Esophagus muscularis mucosa (tissue), 4 donors: ENCODE results near the gene ERC2. TPM values are rescaled to one million over a fixed set of nuclear protein-coding genes. Genes with fewer than 3 reads are reported as not detected.
A peak's percentile ranks its signal among the peaks of the same experiment; 100 is the strongest.

Experiments used
- DNase-seq: peaks from one replicate; pipeline ENCODE4 v3.0.0-alpha.2; 2017; ENCODE audit errors: extremely low spot score
- H3K27ac ChIP-seq, 4 donors: fragments of 200-600 bp; sonication (generic); replicated peaks in 1 of 4; 1 replicate in 3 of 4; 2 replicates in 1 of 4; pipeline ENCODE4 v1.5.1; 2016 to 2019; ENCODE audit warnings: mild to moderate bottlenecking in 1 of 4
- H3K27me3 ChIP-seq, 4 donors: fragments of 200-600 bp; sonication (generic); one replicate each; pipeline versions ENCODE4 v1.5.1 to v1.6.0; 2016 to 2019
- H3K36me3 ChIP-seq, 4 donors: fragments of 200-600 bp; sonication (generic); one replicate each; pipeline ENCODE4 v1.5.1; 2016 to 2019
- H3K4me1 ChIP-seq, 4 donors: fragments of 200-600 bp; sonication (generic); one replicate each; pipeline ENCODE4 v1.5.1; 2016 to 2019
- H3K4me3 ChIP-seq, 4 donors: fragments of 200-600 bp; sonication (generic); 1 replicate in 2 of 4; 2 replicates in 2 of 4; pipeline ENCODE4 v1.5.1; 2016 to 2019; ENCODE audit warnings: mild to moderate bottlenecking in 4 of 4, moderate library complexity in 1 of 4
- H3K9me3 ChIP-seq, 4 donors: fragments of 200-600 bp; sonication (generic); 1 replicate in 3 of 4; 2 replicates in 1 of 4; pipeline ENCODE4 v1.5.1; 2016 to 2019
- CTCF ChIP-seq, 3 experiments: fragments of 200-600 bp in 2 of 3; fragments of 450-650 bp in 1 of 3; sonication (generic) in 2 of 3; IDR thresholded peaks; one replicate each; pipeline ENCODE4 v1.5.1; 2017 to 2019; ENCODE audit warnings: antibody characterized with exemption in 3 of 3, mild to moderate bottlenecking in 2 of 3, moderate library complexity in 1 of 3
- EP300 ChIP-seq: sonication (generic); formaldehyde crosslinking; IDR thresholded peaks from one replicate; pipeline ENCODE4 v1.6.1; 2017; ENCODE audit warnings: antibody characterized with exemption
- POLR2A ChIP-seq: fragments of 450-650 bp; IDR thresholded peaks from one replicate; pipeline ENCODE4 v1.6.1; 2017; ENCODE audit warnings: antibody characterized with exemption, moderate library complexity, mild to moderate bottlenecking, low read depth
- POLR2AphosphoS5 ChIP-seq, 2 donors: sonication (generic); formaldehyde crosslinking; IDR thresholded peaks; one replicate each; pipeline ENCODE4 v1.6.1; 2017; ENCODE audit warnings: antibody characterized with exemption in 2 of 2
- WGBS: methylation state at CpG from one replicate; pipeline ENCODE4 v1.1.5; 2018; 5-methylcytosine and 5-hydroxymethylcytosine counted together
- intact Hi-C: fragments of 100-400 bp; cut with DNase I; formaldehyde crosslinking; loops from one replicate; pipeline ENCODE4 v1.15.1; 2023
- total RNA-seq, 4 donors: library from RNA; depleted of rRNA; stranded (reverse); fragments of >200 nt; gene quantifications; one replicate each; pipeline versions ENCODE4 v1.1.0 to v1.2.1, GENCODE V29; 2016

ERC2 gene
- total RNA-seq, 4 donors from 2014 or later = 0.42 to 2.0 (median 1.5) TPM

GRCh38 chr3:56101576-56101975 lies 366.7 kb downstream of the ERC2 start:
- H3K27me3 ChIP-seq = no peaks in the 10 kb centered on the region
- no peaks in the 10 kb centered on the region for H3K9me3 ChIP-seq
- intact Hi-C loops = no loop called here
- WGBS = 77% methylated on average over 6 of the region's 6 CpGs
- H3K27ac ChIP-seq = no peak overlapping the region
- H3K4me3 ChIP-seq = no peak overlapping the region
- TF ChIP-seq POLR2A (no peak), EP300 (no peak), POLR2AphosphoS5 (IDR thresholded peaks at IDR 0.05) (no peak), CTCF (IDR thresholded peaks at IDR 0.05) (no peak)
- no peak for DNase-seq
- H3K36me3 ChIP-seq = no peaks in the 10 kb centered on the region
- no peaks in the 10 kb centered on the region for H3K4me1 ChIP-seq

GRCh38 chr3:56096999-56097398 lies 371.3 kb downstream of the ERC2 start:
- no peaks in the 10 kb centered on the region for H3K27me3 ChIP-seq
- WGBS = 78% methylated on average over 2 of the region's 2 CpGs
- no peak for TF ChIP-seq POLR2AphosphoS5 (IDR thresholded peaks at IDR 0.05)
- TF ChIP-seq EP300 = no peak
- H3K36me3 ChIP-seq = no peaks in the 10 kb centered on the region
- intact Hi-C loops = no loop called here
- H3K27ac ChIP-seq = no peak overlapping the region
- no peak overlapping the region for H3K4me3 ChIP-seq
- DNase-seq = no peak
- no peaks in the 10 kb centered on the region for H3K4me1 ChIP-seq
- no peaks in the 10 kb centered on the region for H3K9me3 ChIP-seq

- Histone ChIP-seq H3K36me3 (no peaks in the 10 kb centered on the region), H3K4me3 (no peak overlapping the region), H3K9me3 (no peaks in the 10 kb centered on the region), H3K4me1 (no peaks in the 10 kb centered on the region), H3K27ac (no peak overlapping the region), H3K27me3 (no peaks in the 10 kb centered on the region)
- intact Hi-C loops = no loop called here
- peak; percentile 74 for DNase-seq
- TF ChIP-seq POLR2A (no peak), EP300 (no peak), POLR2AphosphoS5 (IDR thresholded peaks at IDR 0.05) (no peak), CTCF (IDR thresholded peaks at IDR 0.05) (no peak)
These were observed 374.1 kb downstream of the ERC2 start for GRCh38 chr3:56094170-56094569.

- peaks cover 0 to 16% (median 15%) of the 10 kb centered on the region in 4 donors for H3K4me1 ChIP-seq
- DNase-seq = no peak
- 89% methylated on average over 2 of the region's 2 CpGs for WGBS
- intact Hi-C loops = no loop called here
- H3K4me3 ChIP-seq = no peak overlapping the region
- TF ChIP-seq CTCF (IDR thresholded peaks at IDR 0.05) = no peak
- TF ChIP-seq EP300 = no peak
- no peak for TF ChIP-seq POLR2A
- no peak for TF ChIP-seq POLR2AphosphoS5 (IDR thresholded peaks at IDR 0.05)
- H3K27ac ChIP-seq = no peak overlapping the region
- no peaks in the 10 kb centered on the region for H3K9me3 ChIP-seq
- no peaks in the 10 kb centered on the region for H3K27me3 ChIP-seq
- no peaks in the 10 kb centered on the region for H3K36me3 ChIP-seq
These were observed 378.5 kb downstream of the ERC2 start for GRCh38 chr3:56089739-56090138.

GRCh38 chr3:56087451-56088053 lies 380.7 kb downstream of the ERC2 start:
- no peak for TF ChIP-seq POLR2AphosphoS5 (IDR thresholded peaks at IDR 0.05)
- no peak for TF ChIP-seq EP300
- no peak for TF ChIP-seq CTCF (IDR thresholded peaks at IDR 0.05)
- TF ChIP-seq POLR2A = no peak
- Histone ChIP-seq H3K4me1 (peaks cover 0 to 16% (median 15%) of the 10 kb centered on the region in 4 donors), H3K36me3 (no peaks in the 10 kb centered on the region), H3K9me3 (no peaks in the 10 kb centered on the region), H3K27ac (peak overlapping the region in 3 of 4 donors; percentile 20 to 51 (median 22)), H3K4me3 (peak overlapping the region; percentile 6 to 21 (median 14)), H3K27me3 (no peaks in the 10 kb centered on the region)
- 44% methylated on average over 10 of the region's 10 CpGs for WGBS
- no peak for DNase-seq
- intact Hi-C loops = no loop called here
